Stimulated activated naive CD4-positive, alpha-beta T cell (primary cell): ENCODE data around the gene PUSL1.
A peak's percentile ranks its signal among the peaks of the same experiment; 100 is the strongest.

Source experiments
- DNase-seq, 6 experiments: peaks; one replicate each; lab custom pipeline; 2025; lab: John Stamatoyannopoulos, UW

Gene PUSL1, protein sequence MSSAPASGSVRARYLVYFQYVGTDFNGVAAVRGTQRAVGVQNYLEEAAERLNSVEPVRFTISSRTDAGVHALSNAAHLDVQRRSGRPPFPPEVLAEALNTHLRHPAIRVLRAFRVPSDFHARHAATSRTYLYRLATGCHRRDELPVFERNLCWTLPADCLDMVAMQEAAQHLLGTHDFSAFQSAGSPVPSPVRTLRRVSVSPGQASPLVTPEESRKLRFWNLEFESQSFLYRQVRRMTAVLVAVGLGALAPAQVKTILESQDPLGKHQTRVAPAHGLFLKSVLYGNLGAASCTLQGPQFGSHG

DNA sequence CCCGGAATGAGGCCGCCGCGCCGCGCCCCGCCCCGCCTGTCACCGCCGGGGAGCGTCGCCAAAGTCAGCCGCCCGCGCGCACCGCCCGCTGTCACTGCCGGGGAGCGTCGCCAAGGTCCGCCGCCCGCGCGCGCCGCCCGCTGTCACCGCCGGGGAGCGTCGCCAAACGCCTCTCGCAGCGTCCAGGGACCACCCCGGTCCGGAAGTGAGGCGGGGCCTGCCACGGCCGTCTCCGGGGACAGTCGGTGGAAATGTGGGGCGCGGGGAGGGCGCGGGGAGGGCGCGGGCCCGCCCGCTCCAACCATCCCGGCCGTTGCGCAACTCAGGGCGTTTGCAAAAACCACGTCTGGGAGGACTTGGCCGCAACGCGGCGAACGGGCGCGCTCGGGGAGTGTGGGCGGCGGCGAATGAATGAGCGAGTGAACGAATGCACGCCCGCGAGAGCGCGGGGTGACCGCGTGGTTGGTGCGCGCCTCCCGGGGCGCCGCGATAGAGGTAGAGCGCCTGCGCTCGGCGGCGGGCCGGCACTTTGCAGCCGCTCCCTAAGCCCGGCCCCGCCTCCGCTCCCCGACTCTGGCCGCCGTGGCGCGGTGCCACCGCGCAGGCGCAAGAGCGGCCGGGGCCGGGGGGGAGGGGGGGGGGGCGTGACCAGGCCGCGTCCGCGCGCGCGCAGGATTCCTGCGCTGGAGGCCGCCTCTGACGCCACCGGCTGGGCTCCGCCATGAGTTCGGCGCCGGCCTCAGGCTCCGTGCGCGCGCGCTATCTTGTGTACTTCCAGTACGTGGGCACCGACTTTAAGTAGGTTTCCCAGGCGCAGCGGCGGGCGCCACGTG is at the start of gene PUSL1, which contains the start of gene ACAP3:
Gene PUSL1 (plus strand): TSS at position 675 of the 833 bp plus-strand sequence. CDS start 47 bp downstream, at position 722.
Gene ACAP3 (minus strand): TSS at position 8 of the 833 bp plus-strand sequence. CDS start 115 bp downstream, outside the sequence.
- DNase-seq, result peak; percentile 87 to 98 (median 90)

DNA sequence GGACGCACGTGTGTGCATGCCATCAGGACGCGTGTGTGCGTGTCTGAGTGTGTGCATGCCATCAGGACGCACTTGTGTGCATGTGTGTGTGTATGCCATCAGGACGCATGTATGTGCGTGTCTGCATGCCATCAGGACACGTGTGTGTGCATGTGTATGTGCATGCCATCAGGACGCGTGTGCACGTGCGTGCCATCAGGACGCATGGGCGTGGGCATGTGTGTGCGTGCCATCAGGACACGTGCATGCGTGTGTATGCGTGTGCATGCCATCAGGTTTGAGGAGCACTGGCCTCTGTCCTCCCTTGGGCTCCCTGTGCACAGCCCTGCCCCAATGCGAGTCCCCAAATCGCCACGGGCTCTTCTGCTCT is 49.3 kb upstream of the PUSL1 start:
- DNase-seq, result no peak

DNA sequence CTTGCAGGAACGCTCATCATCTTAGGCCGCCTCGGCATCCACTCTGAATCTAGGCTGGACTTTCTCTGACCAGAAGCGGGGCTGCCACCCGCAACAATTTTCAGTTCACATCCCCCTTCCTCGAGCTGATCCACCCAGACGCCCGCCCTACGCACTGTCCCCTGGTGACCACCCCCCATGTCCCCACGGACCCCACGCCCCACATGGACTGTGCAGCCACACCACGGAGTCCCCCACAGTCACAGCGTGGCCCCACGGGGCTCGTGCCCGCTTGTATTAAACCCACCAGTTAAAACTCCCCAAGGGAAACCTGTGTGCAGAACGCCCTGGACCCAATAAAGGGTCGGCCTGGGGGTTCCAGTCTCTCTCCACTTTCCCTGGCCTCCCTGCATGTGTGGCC is 48.9 kb upstream of the PUSL1 start:
- DNase-seq, result no peak

DNA sequence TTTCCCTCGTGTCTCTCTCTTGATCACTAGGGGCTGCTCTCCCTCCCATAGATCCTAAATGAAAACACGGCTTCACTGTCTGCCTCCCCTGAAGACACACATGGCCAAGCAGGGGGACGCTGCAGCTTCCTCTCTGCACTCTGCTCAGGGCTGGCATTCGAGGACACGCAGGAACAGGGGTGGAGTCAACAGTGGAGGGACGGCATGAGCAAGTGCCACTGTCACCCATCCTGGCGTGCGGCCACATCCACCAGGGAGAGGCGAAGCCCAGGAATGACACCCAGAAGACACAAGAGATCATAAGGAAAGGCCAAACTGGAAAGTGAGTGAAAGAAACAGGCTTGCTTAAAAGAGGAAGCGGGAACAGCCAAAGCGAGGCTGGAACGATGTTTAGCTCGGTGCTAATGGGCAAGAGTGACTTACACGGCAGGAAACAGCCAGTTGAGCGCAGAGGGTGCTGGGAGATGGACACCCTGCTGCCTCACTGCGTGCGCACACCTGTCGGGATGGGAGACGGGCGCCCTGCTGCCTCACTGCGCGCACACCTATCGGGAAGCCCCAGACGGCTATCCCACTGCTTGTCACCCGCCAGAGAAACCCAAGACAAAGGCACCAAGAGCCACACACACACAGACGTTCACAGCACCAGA is 48.3 kb upstream of the PUSL1 start:
- DNase-seq, result no peak

DNA sequence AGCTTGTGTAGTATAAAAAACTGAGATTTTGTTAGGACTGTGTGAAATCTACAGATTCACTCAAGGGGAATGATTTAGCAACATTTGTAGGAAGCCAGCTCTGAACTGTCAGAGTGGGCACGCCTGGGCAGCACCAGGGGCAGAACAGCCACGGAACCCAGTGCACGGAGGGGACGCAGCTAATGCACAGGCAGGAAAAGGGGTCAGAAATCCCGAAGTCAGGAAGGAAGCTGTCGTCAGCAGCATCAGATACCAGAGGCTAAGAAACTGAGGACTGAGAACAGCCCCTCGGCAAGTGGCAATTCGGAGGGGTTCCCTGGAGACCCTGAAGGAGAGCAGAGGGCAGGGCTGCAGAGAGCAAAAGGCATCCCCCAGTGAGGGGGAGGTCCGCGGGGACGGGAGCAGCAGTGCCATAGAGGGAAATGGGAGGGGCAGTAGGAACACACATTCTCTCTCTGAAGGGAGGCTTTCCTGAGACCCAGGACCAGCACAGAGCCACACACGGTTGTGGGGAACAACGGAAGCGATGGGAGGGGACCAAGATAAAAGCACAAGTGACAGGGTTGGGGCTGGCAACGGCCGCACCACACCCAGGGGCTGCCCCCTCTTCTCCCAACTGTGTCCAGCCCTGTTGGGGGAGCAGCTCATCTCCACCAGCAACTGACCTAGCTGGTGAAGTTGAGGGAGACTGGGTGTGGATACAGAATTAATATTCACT is 47.4 kb upstream of the PUSL1 start:
- DNase-seq, result no peak

DNA sequence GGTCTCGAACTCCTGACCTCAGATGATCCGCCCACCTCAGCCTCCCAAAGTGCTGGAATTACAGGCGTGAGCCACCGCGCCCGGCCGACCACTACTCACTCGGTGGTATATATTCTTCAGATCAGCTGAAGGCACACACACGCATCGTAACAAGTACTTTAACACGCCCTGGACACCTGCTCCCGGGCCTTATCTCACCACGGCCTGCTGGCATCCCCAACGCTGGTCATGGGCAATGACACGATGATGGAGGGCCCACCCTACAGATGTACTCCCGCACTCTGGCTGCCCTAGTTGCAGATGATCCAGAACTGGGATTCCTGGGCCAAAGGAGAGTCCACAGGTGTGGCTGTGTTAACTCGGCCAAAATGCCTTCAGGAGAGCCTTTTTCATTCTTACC is 46.3 kb upstream of the PUSL1 start:
- no peak for DNase-seq

DNA sequence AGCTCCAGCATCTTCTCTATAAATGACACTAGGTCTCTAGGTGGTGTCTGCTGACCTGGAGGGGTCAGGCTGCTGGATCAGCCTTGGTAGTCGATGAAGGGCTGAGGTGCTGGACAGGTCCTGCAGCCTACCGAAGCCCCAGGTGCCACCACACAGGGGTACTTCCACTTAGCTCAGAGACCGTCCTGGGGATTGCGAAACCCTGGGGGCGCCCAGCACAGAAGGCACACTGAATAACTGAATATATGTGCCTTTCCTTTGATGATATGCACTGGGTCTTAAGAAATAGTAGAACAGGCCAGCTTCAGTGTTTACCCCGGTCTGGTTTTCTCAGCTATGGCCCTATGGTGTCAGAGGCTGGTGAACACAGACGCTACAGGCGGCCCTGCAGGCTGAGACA is 45.6 kb upstream of the PUSL1 start:
- DNase-seq, result no peak

DNA sequence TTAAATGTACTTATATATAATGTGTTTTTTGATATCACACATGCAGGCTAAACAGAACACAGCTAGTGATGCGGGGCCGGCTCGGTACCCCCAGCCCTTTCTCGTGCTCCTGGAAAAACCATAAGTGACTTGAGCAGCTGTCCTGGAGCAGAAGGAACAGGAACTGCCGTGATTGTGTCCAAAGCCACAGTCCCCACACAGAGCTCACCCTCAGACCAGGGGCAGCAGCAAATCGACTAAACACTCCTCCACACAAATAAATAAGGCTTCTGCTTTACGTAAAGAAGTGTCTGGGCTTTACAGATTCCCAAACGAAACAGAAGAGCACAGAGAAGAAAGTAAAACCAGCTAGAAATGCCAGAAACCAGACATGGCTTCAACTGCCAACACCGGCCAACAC is 44.4 kb upstream of the PUSL1 start:
- DNase-seq, result no peak

DNA sequence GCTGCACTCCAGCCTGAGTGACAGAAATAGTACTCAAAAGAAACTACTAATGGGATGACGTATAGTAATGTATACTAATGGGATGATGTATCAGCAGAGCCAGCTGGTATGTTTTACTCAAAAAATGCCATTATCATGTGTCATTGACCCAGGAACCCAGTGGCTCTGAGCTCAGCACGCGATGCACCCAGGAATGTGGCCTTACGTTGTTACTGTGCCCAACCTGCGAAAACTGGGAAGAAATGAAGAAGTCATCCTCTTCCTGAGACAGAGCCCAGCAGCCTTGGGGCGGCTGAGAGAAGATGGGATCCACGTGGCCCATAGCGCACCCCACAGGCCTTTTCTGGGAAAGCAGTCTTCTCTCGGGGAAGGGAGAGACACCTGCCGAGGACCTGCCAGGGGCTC is 43.5 kb upstream of the PUSL1 start:
- DNase-seq, result no peak

DNA sequence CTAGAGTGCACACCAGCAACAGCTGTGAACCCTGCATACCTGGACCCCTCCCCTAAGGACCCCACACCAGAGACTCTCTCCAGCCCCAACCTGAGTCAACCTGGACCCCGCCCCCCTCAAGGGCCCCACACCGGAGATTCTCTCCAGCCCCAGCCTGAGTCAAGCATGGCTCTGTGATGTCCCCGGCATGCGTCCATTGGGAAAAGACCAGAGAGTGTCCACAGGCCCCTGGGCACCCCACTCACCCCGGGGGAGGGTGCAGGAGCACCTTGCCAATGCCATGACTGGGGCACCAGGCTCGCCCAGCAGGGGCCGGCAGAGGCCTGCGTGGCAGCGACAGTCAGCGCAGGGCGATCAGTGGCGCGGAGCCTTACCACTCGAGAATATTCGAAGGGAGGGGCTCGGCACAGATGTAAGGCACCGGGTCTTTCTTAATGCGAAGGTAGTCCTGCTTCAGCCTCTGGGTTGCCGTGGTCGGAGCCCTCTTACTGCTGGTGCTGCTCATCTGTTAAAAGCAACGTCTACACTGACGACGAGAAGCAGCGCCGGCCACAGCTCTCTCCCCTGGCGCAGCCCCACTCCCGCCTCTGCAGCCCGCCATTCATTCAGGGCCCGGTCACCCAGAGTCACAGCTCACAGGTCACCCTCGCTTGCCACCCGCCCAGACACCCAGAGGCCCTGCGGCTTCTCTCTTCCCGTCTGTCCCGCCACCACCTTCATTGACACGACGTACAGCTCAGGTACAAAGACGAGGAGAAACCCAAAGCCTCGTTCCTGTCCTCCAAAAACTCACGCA is 40.7 kb upstream of the PUSL1 start:
- no peak for DNase-seq

DNA sequence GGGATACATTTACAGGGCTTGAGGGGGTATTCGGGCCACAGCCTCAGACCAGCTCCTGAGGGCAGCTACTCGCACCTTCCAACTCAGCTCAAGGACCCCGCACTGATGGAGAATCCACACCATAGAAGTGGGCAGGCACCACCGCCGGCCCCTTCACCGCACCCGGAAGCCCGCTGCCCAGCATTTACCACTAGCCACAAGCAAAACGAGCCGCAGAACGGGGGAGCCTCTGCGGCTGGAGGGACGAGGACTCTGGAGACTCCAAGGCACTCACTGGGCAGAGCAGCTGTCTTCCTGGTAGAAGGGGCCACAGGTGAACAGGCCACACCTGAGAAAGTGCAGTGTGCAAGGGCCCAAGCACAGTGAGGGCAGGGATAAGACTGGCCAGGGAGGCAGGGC is 40.1 kb upstream of the PUSL1 start:
- no peak for DNase-seq

DNA sequence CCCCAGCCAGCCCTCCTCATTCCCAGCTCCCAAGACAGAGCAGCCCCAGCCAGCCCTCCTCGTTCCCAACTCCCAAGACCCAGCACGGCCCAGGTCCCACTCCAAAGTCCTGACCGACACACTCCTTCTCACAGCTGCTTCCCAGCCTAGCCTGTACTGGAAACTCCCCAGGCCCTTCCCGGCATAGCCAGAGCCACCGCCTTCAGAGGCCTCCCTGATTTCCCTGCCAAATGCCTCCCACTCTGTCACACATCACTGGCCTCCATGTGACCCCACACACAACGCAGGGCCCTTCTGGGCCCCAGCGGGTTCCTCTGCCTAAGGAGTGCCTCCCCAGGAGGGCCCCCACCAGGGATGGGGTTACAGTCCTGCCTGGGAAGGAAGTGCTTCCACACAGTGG is 37.6 kb upstream of the PUSL1 start:
- DNase-seq, result no peak

DNA sequence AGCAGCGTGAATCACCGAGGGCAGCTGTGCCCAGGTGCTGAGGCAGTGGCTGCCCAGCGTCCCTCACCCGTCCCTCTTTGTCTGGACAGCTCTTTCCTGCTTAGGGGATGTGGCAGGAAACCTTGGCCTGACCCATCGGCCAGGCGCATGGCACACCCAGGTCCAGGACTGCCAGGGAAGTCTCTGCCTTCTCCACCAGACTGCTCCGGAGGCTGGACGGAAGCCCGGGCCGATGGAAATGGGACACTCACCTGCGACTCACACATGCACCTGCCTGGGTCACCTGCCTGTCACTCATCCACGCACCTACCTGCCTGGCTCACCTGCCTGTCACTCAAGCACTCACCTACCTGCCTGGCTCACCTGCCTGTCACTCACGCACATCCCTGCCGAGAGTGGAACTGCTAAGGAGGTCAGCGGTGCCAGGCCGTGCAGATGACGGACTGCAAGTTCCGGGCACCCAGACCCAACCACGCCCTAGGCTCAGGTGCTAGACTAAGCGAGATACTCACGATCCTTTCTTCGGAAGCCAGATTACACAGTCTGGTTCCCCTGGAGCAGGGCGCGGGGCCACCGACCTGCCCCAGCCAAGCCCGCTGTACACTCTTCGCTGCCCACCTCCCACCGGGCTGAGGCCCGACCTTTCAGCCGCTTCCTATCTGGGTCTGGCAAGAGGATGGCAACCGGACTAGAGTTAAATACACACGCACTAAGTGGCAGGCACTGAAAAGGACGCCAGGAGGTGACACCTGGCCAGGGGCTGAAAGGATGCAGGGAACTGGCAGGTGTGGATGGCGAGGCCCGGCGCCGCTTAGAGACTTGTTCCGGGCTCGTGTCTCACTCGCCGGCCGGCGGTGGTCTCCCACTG is 35.8 kb upstream of the PUSL1 start:
- no peak for DNase-seq

DNA sequence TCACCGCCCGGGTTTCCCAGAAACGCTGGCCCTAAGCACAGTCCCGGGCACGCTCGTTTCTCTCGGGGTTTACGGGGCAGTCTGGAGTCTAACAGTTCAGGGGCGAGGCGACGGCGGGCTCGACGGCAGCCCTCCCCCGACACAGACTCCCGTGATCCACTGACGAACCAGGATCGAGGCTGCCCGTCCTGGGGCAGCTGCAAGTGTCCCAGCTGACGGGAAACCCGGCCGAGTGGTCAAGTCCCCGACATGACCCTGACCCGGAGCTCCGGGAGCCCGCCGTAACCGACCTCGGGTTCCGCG is 35.2 kb upstream of the PUSL1 start:
- no peak for DNase-seq

DNA sequence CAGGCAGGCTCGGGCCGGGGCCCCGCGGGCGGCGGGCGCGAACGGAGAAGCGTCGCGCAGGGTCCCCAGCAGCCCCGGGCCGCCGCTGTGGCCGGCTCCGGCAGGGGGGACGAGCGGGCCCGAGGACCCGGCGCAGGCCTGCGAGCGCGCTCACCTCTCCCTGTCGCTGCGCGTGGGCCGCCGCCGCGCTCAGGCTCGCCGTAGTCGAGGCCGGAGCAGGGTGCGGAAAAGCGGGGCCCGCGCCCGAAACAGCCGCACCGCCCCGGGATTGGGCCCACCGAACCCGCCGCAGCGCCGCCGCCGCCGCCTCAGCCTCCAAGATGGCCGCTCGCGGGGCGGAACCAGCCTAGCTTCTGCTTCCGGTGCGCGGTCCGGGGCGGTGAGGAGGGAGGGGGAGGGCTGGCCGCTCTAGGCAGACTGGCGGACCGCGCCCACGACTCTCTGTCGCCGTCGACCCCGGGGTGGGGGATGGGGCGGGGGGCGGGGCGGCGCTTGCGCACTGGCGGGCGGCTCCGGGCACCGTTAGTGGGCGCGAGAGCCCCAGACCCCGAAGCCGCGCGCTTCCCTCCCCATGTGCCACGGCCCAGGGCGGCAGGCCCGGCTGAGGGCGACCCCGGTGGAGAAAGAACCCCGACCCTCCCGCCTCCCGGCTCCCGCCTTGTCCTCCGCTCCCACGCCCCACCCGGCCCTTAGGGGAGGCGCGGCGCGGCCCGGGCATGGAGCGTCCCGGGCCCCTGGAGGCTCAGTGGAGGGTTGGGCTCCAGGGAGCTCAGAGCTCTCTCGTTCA is 34.7 kb upstream of the PUSL1 start, which contains the start of gene UBE2J2:
Gene UBE2J2 (minus strand): TSS at position 343 of the 787 bp plus-strand sequence. CDS start 5,862 bp downstream, outside the sequence.
- peak; percentile 79 to 92 (median 90) for DNase-seq

DNA sequence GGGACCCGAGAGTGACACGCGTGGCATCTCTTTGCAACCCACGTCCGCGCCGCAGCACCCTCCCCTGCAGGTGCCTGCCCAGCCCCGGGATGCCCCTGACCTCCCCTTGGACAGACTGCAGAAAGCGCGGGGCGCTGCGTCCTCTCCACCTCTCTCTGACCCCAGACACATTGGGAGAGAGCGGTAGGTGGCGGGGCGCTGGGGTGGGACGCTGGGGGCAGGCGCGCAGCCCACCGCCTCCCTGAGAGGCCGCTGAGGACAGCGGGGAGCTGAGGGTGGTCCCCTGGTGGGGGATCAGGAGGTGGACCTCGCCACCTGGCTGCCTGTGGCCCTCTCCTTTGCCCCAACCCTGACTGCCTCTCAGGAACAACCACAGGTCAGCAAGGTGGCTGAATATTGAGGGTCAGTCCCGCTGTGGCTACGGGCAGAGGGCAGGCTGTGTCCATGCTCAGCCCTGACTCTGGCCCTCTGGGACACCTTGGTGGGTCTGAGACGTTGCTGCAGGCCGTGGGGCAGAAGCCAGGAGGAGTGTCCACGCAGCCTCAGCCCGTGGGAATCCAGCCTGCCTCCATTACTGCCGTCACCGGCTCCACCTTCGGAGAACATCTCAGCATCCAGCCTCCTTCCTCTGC is 34.0 kb upstream of the PUSL1 start:
- DNase-seq, result no peak

DNA sequence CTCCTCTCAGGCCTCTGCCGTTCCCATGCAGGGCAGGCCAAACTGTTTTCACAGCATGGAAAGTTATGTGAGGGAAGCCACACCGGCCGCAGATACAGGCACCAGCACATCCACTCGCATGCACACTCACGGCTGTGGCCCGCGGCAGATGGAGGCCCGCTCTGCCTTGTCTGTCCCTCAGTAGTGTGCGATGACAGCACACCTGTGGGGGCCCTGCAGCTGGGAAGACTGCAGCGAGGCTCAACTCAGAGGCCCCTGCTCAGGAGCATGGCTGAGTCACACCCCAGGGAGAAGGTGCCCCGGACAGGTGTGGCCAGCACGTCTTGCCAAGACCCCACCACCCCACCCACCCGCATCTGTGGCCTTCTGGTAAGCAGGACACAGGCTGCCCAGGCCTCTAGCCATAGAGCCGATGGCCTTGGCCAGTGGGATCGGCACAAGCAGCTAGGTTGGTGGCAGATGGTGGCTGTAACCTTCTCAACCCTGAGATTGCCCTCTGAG is 33.4 kb upstream of the PUSL1 start:
- no peak for DNase-seq

DNA sequence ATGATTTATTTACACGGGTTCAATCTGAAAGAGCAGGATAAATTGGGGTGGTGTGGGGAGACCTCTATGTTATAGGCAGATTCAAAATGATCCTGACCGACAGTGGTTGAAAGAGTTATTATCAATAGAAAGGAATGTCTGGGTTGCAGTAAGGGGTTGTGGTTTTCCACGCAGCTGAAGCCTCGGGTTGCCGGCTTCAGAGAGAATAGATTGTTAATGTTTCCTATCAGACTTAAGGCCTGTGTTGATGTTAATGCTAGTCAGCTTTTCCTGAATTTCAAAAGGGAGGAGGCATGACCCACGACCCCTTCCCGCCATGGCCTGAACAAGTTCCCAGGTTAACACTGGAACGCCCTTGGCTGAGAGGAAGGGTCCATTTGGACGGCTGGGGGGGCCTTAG is 32.6 kb upstream of the PUSL1 start:
- no peak for DNase-seq

DNA sequence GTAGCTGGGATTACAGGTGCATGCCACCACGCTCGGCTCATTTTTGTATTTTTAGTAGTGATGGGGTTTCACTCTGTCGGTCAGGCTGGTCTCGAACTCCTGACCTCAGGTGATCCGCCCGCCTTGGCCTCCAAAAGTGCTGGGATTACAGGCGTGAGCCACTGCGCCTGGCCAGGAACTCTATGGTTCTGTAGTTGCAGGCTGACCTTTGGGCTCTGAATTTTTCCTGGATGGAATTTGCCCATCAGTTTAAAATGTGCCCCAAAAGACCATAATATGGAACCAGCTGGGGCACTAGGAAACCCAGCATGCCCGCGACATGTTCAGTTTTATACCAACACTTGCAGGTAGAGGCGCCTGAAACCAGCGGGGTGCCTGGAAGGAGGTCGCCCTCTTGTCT is 29.8 kb upstream of the PUSL1 start:
- DNase-seq, result no peak
